ENCODE data around the gene PDGFA.

Gene PDGFA

GRCh38 chr7:491958-492713, 27.5 kb downstream of the PDGFA start:
- in situ Hi-C loops (cut with HindIII; ENCODE audit: low sequenced_read_pairs) = no loop called here

- in situ Hi-C loops (cut with HindIII; ENCODE audit: low sequenced_read_pairs) = no loop called here
These were observed 28.2 kb downstream of the PDGFA start for GRCh38 chr7:491292-491957.

- in situ Hi-C loops (cut with HindIII; ENCODE audit: low sequenced_read_pairs) = no loop called here
These were observed 29.0 kb downstream of the PDGFA start for GRCh38 chr7:490461-491291.

GRCh38 chr7:489876-490275, 29.8 kb downstream of the PDGFA start:
- in situ Hi-C loops (cut with HindIII; ENCODE audit: low sequenced_read_pairs) = no loop called here

- in situ Hi-C loops (cut with HindIII; ENCODE audit: low sequenced_read_pairs) = no loop called here
These were observed 33.4 kb downstream of the PDGFA start for GRCh38 chr7:486216-486743.

- in situ Hi-C loops (cut with HindIII; ENCODE audit: low sequenced_read_pairs) = no loop called here
These were observed 34.2 kb downstream of the PDGFA start for GRCh38 chr7:485188-486081.

- in situ Hi-C loops (cut with HindIII; ENCODE audit: low sequenced_read_pairs) = no loop called here
These were observed 35.1 kb downstream of the PDGFA start for GRCh38 chr7:484356-485101.

GRCh38 chr7:483656-484355, 35.8 kb downstream of the PDGFA start:
- in situ Hi-C loops (cut with HindIII; ENCODE audit: low sequenced_read_pairs) = no loop called here

GRCh38 chr7:482521-483083, 37.0 kb downstream of the PDGFA start:
- in situ Hi-C loops (cut with HindIII; ENCODE audit: low sequenced_read_pairs) = no loop called here

GRCh38 chr7:481219-481930, 38.3 kb downstream of the PDGFA start:
- in situ Hi-C loops (cut with HindIII; ENCODE audit: low sequenced_read_pairs) = no loop called here

GRCh38 chr7:480531-481218, 39.0 kb downstream of the PDGFA start:
- in situ Hi-C loops (cut with HindIII; ENCODE audit: low sequenced_read_pairs) = no loop called here

- in situ Hi-C loops (cut with HindIII; ENCODE audit: low sequenced_read_pairs) = no loop called here
These were observed 39.6 kb downstream of the PDGFA start for GRCh38 chr7:479948-480499.

GRCh38 chr7:479115-479947, 40.3 kb downstream of the PDGFA start:
- in situ Hi-C loops (cut with HindIII; ENCODE audit: low sequenced_read_pairs) = no loop called here

GRCh38 chr7:477626-478220, 41.9 kb downstream of the PDGFA start:
- in situ Hi-C loops (cut with HindIII; ENCODE audit: low sequenced_read_pairs) = no loop called here

- in situ Hi-C loops (cut with HindIII; ENCODE audit: low sequenced_read_pairs) = no loop called here
These were observed 42.8 kb downstream of the PDGFA start for GRCh38 chr7:476736-477360.

Data from DLD1 (cell line).